Choroid plexus epithelial cell (primary cell): Measurements from ENCODE around the gene TAS2R38.

Source experiments
- DNase-seq: peaks from one replicate; pipeline ENCODE4 v3.0.0-alpha.2; 2010; ENCODE audit warnings: low read depth
- H3K4me3 ChIP-seq: 2 replicates; pipeline ENCODE4 v1.5.1; 2011; ENCODE audit warnings: low read depth, mild to moderate bottlenecking, control low read depth, low read length, moderate library complexity
- CTCF ChIP-seq: conservative IDR thresholded peaks from 2 replicates; pipeline ENCODE4 v1.5.1; 2011; ENCODE audit warnings: low read depth, mild to moderate bottlenecking, control low read depth, inconsistent platforms, low read length, moderate library complexity

Gene TAS2R38

GRCh38 chr7:141949911-141950310 lies 23.7 kb downstream of the TAS2R38 start:
- no peak for DNase-seq
- no peak for TF ChIP-seq CTCF

GRCh38 chr7:141949451-141949850 lies 24.1 kb downstream of the TAS2R38 start:
- no peak for TF ChIP-seq CTCF
- no peak for DNase-seq
- H3K4me3 ChIP-seq: no peak overlapping the region

More at GRCh38 chr7:141949911-141950310, 23.7 kb downstream of the TAS2R38 start:
- H3K4me3 ChIP-seq: no peak overlapping the region

- TF ChIP-seq CTCF: no peak
- H3K4me3 ChIP-seq: no peak overlapping the region
- no peak for DNase-seq
These were observed 24.6 kb downstream of the TAS2R38 start for GRCh38 chr7:141949021-141949420.

- H3K4me3 ChIP-seq: no peak within 1 kb of the TSS
- no peak for TF ChIP-seq CTCF
- DNase-seq: no peak
These were observed 26.8 kb downstream of the TAS2R38 start, which contains the start of gene CLEC5A for GRCh38 chr7:141946796-141947195. CLEC5A (minus strand) TSS chr7:141946974; CDS start chr7:141946292, 682 bp downstream.

GRCh38 chr7:141945356-141945755 lies 28.2 kb downstream of the TAS2R38 start:
- DNase-seq: peak; percentile 39
- no peak overlapping the region for H3K4me3 ChIP-seq
- TF ChIP-seq CTCF: no peak

- no peak overlapping the region for H3K4me3 ChIP-seq
These were observed 28.8 kb downstream of the TAS2R38 start for GRCh38 chr7:141944811-141945210.

More at GRCh38 chr7:141944811-141945210, 28.8 kb downstream of the TAS2R38 start:
- TF ChIP-seq CTCF: no peak
- DNase-seq: no peak
